GM12878 (cell line): ENCODE data around the gene NFIX. TPM values are rescaled to one million over a fixed set of nuclear protein-coding genes. Genes with fewer than 3 reads are reported as not detected.

Experiments used
- JUND ChIP-seq: IDR thresholded peaks from 2 replicates; pipeline ENCODE4 v1.6.1; 2012; ENCODE audit warnings: low read depth, mild to moderate bottlenecking, low read length, improper control_type of control experiment, moderate library complexity
- polyA plus RNA-seq, 11 experiments: library from polyadenylated mRNA; depleted of rRNA in 4 of 11; unstranded in 6 of 11; stranded (reverse) in 5 of 11; fragments of >200 nt; fragmentation: Nextera tagmentation in 4 of 11; fragmentation: Illumina TruSeq in 1 of 11; extraction: Ambion mirVana in 4 of 11; extraction: Trizol in 1 of 11; gene quantifications; 1 replicate in 1 of 11; 2 replicates in 10 of 11; pipeline versions ENCODE4 v1.2.1 to v1.2.3, GENCODE V29; 2011 to 2016; ENCODE audit warnings: inconsistent platforms in 2 of 11, missing spikeins in 2 of 11, low read depth in 1 of 11
- total RNA-seq, 4 experiments: library from RNA; depleted of rRNA in 3 of 4; stranded (reverse); fragments of >200 nt in 3 of 4; fragmentation: Illumina TruSeq in 1 of 4; extraction: Trizol in 1 of 4; gene quantifications; 2 replicates each; pipeline versions ENCODE4 v1.2.1 to v1.2.3, GENCODE V29; 2013 to 2021
- TF ChIP-seq, protein P1 (sequence below): fragments of 450-650 bp; formaldehyde crosslinking; IDR thresholded peaks from 2 replicates; pipeline ENCODE4 v1.4.0; 2022; ENCODE audit warnings: mild to moderate bottlenecking, moderate library complexity
- TF ChIP-seq, protein P2 (sequence below): fragments of 450-650 bp; IDR thresholded peaks from 2 replicates; pipeline ENCODE4 v1.6.1; 2017; ENCODE audit warnings: low read depth, mild to moderate bottlenecking, moderate library complexity
- TF ChIP-seq, protein P3 (sequence below): IDR thresholded peaks from 2 replicates; pipeline ENCODE4 v1.6.1; 2011; ENCODE audit warnings: borderline replicate concordance, low read depth, mild to moderate bottlenecking, moderate library complexity, mixed read lengths, low read length; ENCODE audit not compliant: insufficient read depth; ENCODE audit errors: extremely low read length

NFIX gene
- total and polyA plus RNA-seq, 10 of the 15 experiments (the other 5 are each of a cell fraction or from before 2014, with no cell fraction given): 0.02 to 2.2 (median 0.28) TPM

DNA sequence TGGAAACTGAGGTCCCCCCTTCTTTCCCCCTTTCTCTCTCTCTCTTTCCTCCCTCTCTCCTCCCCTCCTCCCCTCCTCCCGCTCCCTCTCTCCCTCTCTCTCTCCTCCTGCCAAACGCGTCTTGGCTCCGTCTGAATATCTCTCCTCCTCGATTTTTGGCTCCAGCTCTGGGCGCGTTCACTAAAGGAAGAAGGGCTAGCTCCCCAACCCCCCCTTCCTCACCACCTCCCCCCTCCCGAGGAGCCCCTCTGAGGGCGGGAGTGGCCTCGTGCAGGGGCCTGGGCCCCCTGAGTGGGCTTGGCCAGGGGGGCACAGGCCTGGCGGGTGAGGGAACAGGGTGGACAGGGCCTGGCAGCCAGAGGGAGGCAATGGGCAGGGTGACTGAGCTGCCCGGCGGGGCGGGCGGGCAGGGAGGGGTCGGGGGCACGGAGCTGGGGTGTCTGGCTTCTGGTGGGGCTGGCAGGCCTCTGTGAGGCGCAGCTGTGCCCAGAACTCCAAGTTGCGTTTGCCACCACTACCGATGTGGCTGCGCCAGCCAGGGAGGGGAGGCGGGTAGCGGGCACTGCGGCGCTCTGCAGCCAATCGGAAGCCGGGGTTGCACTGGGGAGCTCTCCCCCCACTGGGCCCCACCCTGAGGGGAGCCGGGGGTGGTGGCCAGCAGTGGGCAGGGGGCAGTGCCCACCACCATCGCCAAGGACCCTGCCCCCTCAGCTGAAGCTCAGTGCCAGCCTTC, 7.1 kb downstream of the NFIX start (continued):
- TF ChIP-seq, protein P1, sequence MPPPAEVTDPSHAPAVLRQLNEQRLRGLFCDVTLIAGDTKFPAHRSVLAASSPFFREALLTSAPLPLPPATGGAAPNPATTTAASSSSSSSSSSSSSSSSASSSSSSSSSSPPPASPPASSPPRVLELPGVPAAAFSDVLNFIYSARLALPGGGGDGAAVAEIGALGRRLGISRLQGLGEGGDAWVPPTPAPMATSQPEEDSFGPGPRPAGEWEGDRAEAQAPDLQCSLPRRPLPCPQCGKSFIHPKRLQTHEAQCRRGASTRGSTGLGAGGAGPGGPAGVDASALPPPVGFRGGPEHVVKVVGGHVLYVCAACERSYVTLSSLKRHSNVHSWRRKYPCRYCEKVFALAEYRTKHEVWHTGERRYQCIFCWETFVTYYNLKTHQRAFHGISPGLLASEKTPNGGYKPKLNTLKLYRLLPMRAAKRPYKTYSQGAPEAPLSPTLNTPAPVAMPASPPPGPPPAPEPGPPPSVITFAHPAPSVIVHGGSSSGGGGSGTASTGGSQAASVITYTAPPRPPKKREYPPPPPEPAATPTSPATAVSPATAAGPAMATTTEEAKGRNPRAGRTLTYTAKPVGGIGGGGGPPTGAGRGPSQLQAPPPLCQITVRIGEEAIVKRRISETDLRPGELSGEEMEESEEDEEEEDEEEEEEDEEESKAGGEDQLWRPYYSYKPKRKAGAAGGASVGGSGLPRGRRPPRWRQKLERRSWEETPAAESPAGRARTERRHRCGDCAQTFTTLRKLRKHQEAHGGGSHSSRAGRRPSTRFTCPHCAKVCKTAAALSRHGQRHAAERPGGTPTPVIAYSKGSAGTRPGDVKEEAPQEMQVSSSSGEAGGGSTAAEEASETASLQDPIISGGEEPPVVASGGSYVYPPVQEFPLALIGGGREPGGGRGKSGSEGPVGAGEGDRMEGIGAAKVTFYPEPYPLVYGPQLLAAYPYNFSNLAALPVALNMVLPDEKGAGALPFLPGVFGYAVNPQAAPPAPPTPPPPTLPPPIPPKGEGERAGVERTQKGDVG (CRISPR knock-in tag): no peak
- TF ChIP-seq, protein P2, sequence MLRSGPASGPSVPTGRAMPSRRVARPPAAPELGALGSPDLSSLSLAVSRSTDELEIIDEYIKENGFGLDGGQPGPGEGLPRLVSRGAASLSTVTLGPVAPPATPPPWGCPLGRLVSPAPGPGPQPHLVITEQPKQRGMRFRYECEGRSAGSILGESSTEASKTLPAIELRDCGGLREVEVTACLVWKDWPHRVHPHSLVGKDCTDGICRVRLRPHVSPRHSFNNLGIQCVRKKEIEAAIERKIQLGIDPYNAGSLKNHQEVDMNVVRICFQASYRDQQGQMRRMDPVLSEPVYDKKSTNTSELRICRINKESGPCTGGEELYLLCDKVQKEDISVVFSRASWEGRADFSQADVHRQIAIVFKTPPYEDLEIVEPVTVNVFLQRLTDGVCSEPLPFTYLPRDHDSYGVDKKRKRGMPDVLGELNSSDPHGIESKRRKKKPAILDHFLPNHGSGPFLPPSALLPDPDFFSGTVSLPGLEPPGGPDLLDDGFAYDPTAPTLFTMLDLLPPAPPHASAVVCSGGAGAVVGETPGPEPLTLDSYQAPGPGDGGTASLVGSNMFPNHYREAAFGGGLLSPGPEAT: no peak
- no peak for TF ChIP-seq JUND
- TF ChIP-seq, protein P3, sequence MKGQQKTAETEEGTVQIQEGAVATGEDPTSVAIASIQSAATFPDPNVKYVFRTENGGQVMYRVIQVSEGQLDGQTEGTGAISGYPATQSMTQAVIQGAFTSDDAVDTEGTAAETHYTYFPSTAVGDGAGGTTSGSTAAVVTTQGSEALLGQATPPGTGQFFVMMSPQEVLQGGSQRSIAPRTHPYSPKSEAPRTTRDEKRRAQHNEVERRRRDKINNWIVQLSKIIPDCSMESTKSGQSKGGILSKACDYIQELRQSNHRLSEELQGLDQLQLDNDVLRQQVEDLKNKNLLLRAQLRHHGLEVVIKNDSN: no peak
- TF ChIP-seq, all 136 proteins: peak for 0
